Adipose tissue (tissue), 3 donors: ENCODE results near the gene CAMKK1. TPM values are rescaled to one million over a fixed set of nuclear protein-coding genes. Genes with fewer than 3 reads are reported as not detected.
"Not testable (repeated sequence)": the region's sequence is repeated elsewhere in the genome, so short reads cannot be mapped to it uniquely, and the experiment has no call there.

Source experiments
- H3K27ac ChIP-seq: one replicate; pipeline ENCODE4 v1.5.1; 2013; ENCODE audit warnings: low read depth, low read length
- WGBS, 3 donors: extraction: QIAGEN DNeasy Blood & Tissue Kit; methylation state at CpG; one replicate each; pipeline ENCODE4 v1.1.7; 2013; 5-methylcytosine and 5-hydroxymethylcytosine counted together
- polyA plus RNA-seq, 3 donors: library from polyadenylated mRNA; stranded (reverse); fragments of 200-250 nt; gene quantifications; one replicate each; pipeline ENCODE4 v1.2.3, GENCODE V29; 2013
- donor health status: healthy with polysubstance abuse.
- donor health status: Bipolar disorder and iron deficiency.
- donor health status: healthy.

The CAMKK1 gene
- polyA plus RNA-seq, 3 donors = 3.5 to 6.9 (median 6.1) TPM

DNA sequence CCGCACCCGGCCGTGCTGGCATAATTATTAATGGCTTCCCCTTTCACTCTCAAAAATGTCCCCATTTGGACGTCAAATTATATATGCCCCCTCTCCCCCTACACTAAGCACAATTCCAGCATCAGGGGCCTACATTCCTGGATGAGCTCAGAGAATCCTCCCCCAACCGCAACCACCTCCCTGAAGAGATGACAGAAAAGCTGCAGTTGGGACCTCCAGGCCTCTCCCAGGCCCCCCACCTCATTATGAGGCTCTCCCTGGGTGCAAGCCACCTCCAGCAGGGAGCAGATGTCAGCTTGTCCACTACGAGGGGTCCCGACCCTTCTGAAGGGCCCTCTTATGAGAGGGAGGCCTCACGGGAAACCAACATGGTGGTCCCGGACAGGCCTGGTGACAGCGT, 28.3 kb downstream of the CAMKK1 start:
- 88 to 90% (median 89%) methylated on average over 10 of the region's 10 CpGs for WGBS, 3 donors
- H3K27ac ChIP-seq = no peak overlapping the region

DNA sequence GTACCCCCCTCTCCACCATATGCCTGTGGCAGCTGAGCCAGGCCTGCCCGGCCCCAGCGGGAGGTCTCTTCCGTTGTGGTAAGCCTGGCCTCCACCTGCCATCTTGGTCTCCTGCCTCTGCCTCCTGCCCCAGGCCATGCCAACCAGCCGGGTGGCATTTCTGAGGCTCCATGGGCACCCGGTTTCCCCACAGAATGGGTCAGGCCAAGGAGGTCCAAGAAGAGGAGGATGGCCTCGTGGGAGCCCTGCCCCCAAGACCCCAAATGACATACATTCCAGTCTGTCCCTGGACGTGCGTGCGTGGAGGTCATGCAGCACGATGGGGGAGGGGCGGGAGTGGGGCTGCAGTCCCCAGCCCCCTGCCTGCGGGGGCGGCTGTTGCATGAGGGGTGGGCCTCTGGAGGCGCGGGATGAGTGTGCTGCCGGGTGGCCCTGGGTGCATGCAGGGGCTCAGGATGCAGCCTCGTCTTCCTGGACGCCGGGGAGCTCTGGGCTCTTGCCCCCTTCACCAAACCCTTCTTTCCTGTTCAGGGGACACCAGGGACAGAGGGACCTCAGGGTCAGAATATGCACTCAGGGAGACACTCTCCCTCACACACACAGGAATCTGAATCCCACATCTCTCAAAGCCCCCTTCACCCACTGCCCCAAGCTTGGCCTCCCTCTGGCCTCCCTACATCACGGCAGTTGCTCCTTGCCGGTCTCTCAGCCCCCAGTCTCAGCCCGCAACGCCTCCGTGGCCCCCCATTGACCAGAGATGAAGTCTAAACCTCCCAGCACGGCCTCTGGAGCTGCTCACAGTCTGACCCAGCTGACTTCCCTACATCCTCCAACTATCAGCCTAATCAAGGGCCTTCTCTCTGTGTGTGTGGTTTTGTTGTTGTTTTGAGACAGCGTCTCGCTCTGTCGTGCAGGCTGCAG, 30.8 kb downstream of the CAMKK1 start:
- no peak overlapping the region for H3K27ac ChIP-seq
- 84 to 87% (median 86%) methylated on average over 26 to 28 of the region's 28 CpGs for WGBS, 3 donors

DNA sequence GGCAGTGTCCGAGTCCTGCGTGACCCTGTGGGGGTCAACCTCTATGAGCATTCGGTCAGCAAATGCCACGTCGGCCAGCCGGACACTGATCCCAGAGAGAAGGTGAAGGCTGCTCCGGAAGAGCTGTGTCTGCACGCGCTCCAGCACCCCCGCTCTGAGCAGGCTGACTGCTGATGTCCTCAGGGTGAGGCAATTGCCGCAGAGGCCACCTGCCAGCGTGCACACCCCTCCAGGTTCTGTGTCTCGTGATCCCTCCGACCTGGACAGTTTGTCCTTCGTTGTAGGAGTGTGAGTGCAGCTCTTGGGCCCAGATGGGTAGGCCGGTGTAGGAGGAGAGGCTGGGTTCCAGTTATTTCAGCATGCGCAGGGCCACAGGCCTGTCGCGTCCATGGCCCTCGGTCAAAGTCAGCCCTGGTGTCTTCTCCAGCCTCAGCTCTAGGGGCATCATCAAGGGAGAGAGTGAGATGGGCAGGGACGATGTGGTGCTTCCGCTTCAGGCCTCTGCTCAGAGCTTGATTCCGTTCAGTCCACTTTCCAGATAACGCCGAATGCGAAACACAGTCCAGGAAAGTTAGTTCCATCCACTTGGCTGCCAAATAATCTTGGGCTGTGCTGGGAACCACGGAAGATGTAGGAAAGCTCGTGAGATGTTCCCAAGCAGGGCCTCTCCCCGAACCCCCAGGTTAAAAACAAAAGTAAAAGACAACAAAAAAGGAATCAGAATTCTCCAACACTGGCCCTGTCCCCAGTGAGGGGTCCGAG, 31.7 kb downstream of the CAMKK1 start:
- 92 to 93% (median 93%) methylated on average over 30 of the region's 30 CpGs for WGBS, 3 donors
- no peak overlapping the region for H3K27ac ChIP-seq

DNA sequence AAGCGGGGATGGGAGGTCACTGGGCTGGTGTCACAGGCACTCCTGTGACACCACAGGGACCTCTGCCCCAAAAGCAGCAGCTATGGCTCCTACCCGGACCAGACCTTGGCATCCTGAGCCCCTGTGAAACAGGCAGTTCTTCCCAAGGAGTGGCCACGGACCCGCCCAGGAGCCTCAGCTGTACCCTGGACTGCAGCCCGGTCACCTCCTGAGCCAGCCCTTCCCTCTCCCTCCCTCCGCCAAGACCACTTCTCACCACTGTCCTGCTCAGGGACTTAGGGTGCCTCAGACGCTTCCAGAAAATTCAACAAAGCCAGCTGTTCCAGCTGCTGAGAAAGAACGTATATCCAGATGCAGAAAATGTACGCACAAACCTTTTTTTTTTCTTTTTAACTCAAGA, 32.9 kb downstream of the CAMKK1 start:
- no peak overlapping the region for H3K27ac ChIP-seq
- 71 to 86% (median 81%) methylated on average over 8 to 9 of the region's 9 CpGs for WGBS, 3 donors

DNA sequence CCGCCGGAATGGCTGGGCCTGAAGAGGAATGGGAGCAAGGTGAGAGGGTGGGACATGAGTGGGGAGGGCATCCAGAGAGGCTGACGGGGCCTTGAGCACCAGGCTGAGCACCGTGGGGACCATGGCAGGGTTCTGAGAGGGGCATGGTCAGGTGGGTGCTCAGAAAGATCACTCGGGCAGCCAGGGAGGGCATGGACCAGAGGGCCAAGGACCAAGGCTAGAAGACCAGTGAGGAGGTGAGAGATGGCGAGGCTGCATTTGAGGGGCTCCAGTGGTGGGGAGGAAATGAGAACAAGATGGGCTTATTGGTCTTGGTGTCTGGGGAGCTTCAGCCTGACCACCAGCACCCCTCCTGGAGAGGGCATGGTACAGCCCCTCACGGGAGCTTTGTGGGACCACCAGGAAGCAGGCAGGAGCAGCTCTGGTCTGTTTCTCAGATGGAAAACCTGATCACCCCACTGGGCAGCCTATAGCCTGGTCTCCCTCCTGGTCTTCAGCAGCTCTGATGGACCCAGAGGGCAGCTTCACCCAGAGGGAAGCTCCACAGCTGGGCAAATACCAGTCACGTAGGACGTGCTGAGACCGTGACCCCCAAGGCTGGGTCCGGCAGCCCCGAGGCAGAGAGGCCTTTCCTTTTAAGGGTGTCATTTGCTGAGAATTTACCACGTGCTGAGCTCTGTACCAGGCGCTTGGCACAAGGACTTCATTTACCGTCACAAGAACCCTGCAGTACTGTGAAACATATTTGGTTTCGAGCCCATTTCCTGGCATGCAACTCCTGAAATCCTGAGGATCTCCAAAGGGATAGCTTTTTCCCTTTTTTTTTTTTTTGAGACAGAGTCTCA, 35.4 kb downstream of the CAMKK1 start:
- no peak overlapping the region for H3K27ac ChIP-seq
- 62 to 85% (median 81%) methylated on average over 16 of the region's 16 CpGs for WGBS, 3 donors

DNA sequence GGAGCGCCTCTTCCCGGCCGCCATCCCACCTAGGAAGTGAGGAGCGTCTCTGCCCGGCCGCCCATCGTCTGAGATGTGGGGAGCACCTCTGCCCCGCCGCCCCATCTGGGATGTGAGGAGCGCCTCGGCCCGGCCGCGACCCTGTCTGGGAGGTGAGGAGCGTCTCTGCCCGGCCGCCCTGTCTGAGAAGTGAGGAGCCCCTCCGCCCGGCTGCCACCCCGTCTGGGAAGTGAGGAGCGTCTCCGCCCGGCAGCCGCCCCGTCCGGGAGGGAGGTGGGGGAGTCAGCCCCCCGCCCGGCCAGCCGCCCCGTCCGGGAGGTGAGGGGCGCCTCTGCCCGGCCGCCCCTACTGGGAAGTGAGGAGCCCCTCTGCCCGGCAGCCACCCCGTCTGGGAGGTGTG, 38.6 kb downstream of the CAMKK1 start:
- not testable (repeated sequence) for H3K27ac ChIP-seq
- 88 to 93% (median 91%) methylated on average over 7 to 24 of the region's 36 CpGs for WGBS, 3 donors

DNA sequence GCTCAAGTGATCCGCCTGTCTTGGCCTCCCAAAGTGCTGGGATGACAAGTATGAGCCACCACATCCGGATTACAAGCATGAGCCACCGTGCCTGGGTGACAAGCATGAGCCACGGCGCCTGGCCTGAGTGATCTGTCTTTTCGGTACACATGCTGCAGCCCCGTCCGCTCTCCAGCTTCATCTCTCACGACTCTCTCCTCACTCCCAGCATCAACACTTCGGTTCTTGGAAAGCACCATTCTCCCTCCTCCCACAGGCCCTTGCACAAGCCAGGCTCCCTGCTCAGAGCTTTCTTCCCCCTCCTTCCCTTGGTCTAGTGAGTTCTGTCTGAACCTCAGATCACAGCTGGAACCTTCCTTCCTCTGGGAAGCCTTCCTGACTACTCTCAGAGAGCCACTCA, 40.3 kb downstream of the CAMKK1 start:
- H3K27ac ChIP-seq = no peak overlapping the region
- 76 to 81% (median 79%) methylated on average over 10 of the region's 10 CpGs for WGBS, 3 donors

DNA sequence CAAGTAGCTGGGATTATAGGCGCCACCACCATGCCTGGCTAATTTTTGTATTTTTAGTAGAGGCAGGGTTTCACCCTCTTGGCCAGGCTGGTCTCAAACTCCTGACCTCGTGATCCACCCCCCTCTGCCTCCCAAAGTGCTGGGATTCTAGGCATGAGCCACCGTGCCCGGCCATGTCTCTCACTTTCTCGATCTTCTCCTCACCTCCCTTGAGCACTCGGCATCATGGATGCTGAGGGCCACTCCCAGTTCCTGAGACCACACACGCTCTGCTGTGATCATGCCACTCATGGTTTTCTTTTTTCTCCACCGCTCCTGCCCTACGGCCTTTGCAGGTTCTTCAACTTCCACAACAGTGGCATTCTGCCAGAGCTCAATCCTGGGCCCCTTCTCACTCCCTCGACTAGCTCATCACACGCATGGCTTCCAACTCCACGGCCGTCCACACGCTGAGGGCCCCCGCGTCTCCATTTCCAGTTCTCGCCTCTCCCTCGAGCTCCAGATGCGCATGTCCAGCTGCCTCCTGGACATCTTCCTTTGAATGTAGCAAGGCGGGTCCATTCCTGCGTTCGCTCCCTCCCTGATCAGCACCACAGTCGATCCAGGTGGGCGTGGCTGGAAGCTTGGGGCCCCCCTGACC, 41.3 kb downstream of the CAMKK1 start:
- 79 to 82% (median 81%) methylated on average over 24 of the region's 24 CpGs for WGBS, 3 donors
- no peak overlapping the region for H3K27ac ChIP-seq

DNA sequence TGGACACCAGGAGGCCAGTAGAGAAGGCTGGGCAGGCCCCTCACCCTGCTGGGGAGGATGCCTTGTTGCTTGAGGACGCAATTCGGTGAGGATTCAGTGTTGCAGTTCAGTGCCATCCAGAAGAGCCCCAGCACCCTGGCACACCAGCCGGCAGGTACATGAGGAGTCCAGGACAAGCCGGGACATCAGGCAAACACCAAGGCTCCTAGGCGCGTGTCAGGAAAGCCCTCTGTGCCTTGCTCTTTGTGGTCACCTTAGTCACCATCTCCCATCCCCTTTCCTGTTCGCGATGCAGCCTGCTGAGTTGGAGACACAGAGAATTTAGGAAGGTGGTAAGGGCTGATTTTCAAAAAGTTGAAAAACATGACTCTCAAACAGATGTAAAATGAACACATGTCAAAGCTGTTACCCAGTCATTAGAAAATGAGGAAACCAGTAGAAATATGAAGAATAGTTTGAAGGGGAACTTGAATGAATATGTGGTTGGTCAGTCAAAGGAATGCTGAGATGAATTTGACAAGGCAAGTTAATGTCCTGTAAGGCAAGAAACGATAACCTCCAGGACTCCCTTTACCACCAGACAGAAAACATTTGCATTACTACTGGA, 44.5 kb downstream of the CAMKK1 start:
- H3K27ac ChIP-seq = no peak overlapping the region
- WGBS, 3 donors = 68 to 83% (median 72%) methylated on average over 9 of the region's 9 CpGs

DNA sequence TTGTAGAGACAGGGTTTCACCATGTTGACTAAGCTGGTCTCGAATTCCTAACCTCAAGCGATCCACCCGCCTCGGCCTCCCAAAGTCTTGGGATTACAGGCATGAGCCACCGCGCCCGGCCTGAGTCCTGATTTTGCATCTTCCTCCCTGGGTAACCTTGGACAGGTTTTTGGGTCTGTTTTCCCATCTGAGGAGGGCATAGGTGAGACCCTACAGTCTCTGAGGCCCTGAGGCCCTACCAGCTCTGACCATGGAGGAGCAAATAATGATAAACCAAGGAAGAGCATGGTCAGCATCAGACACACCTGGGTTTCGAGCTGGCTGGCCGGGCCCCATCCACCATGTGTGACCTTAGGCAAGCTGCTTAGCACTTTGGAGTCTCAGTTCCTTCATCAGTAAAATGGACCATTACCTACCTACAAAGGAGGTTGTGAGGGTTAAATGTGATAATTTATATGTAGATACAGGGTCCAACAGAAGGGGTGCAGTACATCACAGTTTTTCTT, 45.6 kb downstream of the CAMKK1 start:
- WGBS, 3 donors = 94 to 95% (median 95%) methylated on average over 9 of the region's 9 CpGs

DNA sequence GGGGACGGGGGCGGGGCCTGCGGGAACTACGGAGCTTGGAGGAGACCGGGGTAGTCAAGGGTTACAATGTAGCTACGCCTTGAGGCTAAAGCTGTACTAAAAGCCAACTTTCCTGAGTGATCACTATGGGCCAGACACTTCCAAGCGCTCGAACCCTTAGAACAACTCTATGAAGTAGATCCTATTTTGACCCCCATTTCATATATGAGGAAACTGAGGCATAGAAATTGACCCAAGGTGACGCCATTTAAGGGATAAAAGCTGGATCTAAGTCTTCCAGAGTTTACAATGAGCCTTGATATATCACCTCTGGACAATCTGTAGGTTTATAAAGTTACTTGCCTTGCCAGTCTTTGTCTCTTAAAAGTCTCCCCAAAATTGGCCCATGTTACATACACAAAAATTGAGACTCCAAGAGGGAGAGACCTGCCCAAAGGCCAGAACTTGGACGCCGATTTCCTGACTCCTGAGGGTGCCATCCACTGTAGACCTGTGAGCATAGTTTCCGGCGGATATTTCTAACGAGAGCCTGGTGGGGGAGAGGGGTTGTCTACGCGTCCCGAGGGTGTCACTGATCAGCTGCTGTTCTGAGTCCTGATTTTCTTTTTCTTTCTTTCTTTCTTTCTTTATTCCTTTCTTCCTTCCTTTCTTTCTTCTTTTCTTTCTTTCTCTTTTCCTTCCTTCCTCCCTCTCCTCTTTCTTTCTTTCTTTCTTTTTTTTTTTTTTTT, 46.3 kb downstream of the CAMKK1 start:
- H3K27ac ChIP-seq = no peak overlapping the region
- WGBS, 3 donors = 44 to 48% (median 47%) methylated on average over 17 of the region's 17 CpGs

More for the DNA sequence above, 45.6 kb downstream of the CAMKK1 start:
- no peak overlapping the region for H3K27ac ChIP-seq

DNA sequence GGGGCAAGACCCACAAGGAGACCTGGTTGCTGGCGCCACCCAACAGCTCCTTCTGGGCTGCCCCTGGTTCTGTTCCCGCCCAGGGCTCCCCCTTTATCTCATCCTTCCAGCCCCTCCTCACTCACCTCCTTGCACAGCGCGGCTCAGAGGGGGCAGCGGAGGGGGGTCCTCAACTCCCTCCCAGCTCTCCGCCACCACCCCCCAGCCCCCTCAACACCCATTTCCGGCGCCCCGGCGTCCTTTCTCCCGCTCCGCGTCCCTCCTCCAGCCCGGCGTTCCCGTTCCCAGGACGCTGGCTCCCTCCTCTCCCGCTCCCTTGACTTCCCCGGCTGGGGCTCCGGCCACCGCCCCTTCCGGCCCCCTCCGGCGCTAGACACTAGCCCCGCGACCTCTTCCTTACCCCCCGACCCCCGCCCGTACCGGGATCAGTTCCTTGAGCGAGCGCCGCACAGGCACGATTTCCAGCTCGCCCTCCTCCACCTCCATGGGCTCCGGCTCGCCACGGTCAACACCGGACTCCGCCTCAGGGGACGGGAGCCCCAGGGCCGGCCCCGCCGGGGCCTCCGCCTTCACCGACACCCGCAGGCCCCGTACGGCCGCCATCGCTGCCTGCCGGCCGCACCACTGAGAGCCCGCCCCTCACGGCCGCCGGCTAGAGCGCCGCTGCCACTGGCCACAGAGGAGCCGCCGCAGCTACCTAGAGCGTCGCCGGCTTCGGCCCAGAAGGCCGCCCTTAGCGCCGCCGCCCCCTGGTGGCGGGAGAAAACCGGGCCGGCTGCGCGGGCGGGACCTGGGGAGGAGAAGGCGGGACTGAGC, 47.0 kb downstream of the CAMKK1 start, which contains the start of gene NCBP3:
Gene NCBP3, minus strand, starts transcription at position 626 of the 816 bp plus-strand sequence. Its CDS starts 23 bp downstream, at position 603.
- WGBS, 3 donors = 0 to 1% (median 1%) methylated on average over 62 to 76 of the region's 76 CpGs
- H3K27ac ChIP-seq = peak within 1 kb of the TSS; percentile 51

DNA sequence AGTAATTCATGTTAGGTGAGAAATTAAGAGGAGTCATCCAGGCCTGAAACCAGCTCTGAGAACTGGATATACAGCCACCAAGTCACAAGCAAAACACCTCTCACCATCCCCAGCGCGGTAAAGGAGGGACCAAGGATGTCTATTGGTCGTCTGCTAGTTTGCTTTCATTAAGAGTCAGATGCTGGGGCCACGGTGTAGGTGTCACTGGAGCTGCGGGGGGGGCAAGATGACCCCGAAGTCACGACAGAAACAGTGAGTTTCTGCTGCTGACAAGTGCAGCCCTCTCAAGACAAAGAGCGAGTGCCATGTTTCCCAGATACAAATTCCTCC, 47.6 kb downstream of the CAMKK1 start:
- no peak overlapping the region for H3K27ac ChIP-seq
- WGBS, 3 donors = 1 to 2% (median 1%) methylated on average over 7 to 8 of the region's 8 CpGs

DNA sequence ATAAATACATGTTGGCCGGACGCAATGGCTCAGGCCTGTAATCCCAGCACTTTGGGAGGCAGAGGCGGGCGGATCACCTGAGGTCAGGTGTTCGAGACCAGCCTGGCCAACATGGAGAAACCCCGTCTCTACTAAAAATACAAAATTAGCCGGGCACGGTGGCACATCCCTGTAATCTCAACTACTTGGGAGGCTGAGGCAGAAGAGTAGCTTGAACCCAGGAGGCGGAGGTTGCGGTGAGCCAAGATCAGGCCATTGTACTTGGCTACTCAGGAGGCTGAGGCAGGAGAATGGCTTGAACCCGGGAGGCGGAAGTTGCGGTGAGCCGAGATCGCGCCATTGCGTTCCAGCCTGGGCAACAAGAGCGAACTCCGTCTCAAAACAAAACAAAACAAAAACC, 48.3 kb downstream of the CAMKK1 start:
- H3K27ac ChIP-seq = not testable (repeated sequence)
- 91 to 94% (median 92%) methylated on average over 19 of the region's 19 CpGs for WGBS, 3 donors

DNA sequence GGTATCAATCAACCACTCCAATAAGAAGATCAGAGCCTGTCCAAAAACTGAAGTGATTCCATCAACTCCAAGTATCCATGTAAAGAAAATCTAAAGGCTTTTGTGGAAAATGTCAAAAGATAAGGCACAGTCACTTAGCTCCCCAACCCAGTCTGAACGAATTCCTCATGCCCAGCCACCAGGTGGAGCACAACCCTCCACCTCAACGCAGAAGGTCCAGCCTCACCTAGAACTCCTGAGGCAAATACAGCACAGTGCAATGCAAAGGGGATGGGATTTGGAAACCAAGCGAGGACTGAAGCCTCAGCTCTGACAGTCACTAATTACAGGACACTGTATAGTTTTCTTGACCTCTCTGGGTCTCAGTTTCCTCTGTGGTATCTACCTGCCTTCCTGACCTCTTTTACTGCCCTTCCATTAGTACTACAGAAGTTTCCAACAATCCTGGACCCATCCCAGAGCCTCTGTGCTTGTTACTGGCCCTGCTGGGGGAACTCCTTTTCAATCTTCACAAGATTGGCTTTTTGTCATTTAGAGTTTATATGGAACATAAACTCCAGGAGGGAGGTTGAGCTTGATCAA, 48.8 kb downstream of the CAMKK1 start:
- 18 to 44% (median 24%) methylated on average over 3 of the region's 3 CpGs for WGBS, 3 donors
- no peak overlapping the region for H3K27ac ChIP-seq

DNA sequence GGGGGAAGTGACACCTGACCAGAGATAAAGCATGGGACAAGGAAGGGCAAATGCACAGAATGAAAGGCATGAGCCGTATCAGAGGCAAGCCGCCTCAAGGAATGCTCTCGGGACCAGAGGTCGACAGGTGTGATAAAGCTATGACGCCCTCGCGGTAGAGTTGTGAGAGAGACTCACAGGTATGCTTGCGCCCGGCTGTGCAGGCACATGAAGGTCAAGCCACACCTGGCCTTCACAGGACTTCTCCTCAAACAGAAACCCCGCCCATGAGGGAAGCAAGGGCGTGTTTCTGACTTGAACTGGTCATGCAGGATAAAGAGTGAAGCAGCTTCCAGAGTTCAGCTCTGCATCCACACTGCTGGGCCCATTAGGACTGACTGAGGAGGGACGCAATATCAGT, 54.6 kb downstream of the CAMKK1 start:
- WGBS, 3 donors = 25 to 91% (median 90%) methylated on average over 12 of the region's 12 CpGs
- H3K27ac ChIP-seq = no peak overlapping the region
